HTERT RPE-1 (cell line): ENCODE measurements around the gene DUSP10.

Experiments
- in situ Hi-C: fragments of 300-500 bp; cut with MboI; formaldehyde crosslinking; loops from 4 replicates; pipeline ENCODE4 v1.14.3; 2020; ENCODE audit warnings: low sequenced_read_pairs

The DUSP10 gene

GRCh38 chr1:221715321-221716169 lies 26.3 kb downstream of the DUSP10 start:
- in situ Hi-C loops, result no loop called here

GRCh38 chr1:221714227-221715152 lies 27.4 kb downstream of the DUSP10 start:
- in situ Hi-C loops, result no loop called here

GRCh38 chr1:221712776-221713431 lies 29.0 kb downstream of the DUSP10 start:
- in situ Hi-C loops, result no loop called here

- in situ Hi-C loops, result no loop called here
Measured at GRCh38 chr1:221712198-221712684, 29.6 kb downstream of the DUSP10 start.

GRCh38 chr1:221711656-221712055 lies 30.2 kb downstream of the DUSP10 start:
- in situ Hi-C loops, result no loop called here

GRCh38 chr1:221711063-221711577 lies 30.8 kb downstream of the DUSP10 start:
- in situ Hi-C loops, result no loop called here

- in situ Hi-C loops, result no loop called here
Measured at GRCh38 chr1:221709854-221710253, 32.0 kb downstream of the DUSP10 start.

GRCh38 chr1:221708987-221709386 lies 32.9 kb downstream of the DUSP10 start:
- in situ Hi-C loops, result no loop called here

- in situ Hi-C loops, result no loop called here
Measured at GRCh38 chr1:221708076-221708571, 33.8 kb downstream of the DUSP10 start.

- in situ Hi-C loops, result no loop called here
Measured at GRCh38 chr1:221706876-221707582, 34.9 kb downstream of the DUSP10 start.

- in situ Hi-C loops, result no loop called here
Measured at GRCh38 chr1:221706191-221706590, 35.7 kb downstream of the DUSP10 start.

GRCh38 chr1:221704306-221704705 lies 37.6 kb downstream of the DUSP10 start:
- in situ Hi-C loops, result no loop called here

GRCh38 chr1:221701570-221702186 lies 40.2 kb downstream of the DUSP10 start:
- in situ Hi-C loops, result no loop called here

- in situ Hi-C loops, result no loop called here
Measured at GRCh38 chr1:221700948-221701347, 40.9 kb downstream of the DUSP10 start.

- in situ Hi-C loops, result no loop called here
Measured at GRCh38 chr1:221700536-221700935, 41.4 kb downstream of the DUSP10 start.

- in situ Hi-C loops, result no loop called here
Measured at GRCh38 chr1:221699978-221700519, 41.8 kb downstream of the DUSP10 start.

GRCh38 chr1:221699577-221699976 lies 42.3 kb downstream of the DUSP10 start:
- in situ Hi-C loops, result no loop called here

- in situ Hi-C loops, result no loop called here
Measured at GRCh38 chr1:221698579-221699349, 43.1 kb downstream of the DUSP10 start.
